SHP77 treated with DMSO at 0.1 percent for 48 hours (cell line): ENCODE measurements around the gene CAVIN2.

ENCODE experiments used
- DNase-seq: peaks from one replicate; lab custom pipeline; 2025; lab: John Stamatoyannopoulos, UW

CAVIN2 gene

GRCh38 chr2:191839918-191840804 is 6.7 kb downstream of the CAVIN2 start:
- no peak for DNase-seq

- DNase-seq: no peak
These were observed 8.4 kb downstream of the CAVIN2 start for GRCh38 chr2:191838526-191838925.

DNA sequence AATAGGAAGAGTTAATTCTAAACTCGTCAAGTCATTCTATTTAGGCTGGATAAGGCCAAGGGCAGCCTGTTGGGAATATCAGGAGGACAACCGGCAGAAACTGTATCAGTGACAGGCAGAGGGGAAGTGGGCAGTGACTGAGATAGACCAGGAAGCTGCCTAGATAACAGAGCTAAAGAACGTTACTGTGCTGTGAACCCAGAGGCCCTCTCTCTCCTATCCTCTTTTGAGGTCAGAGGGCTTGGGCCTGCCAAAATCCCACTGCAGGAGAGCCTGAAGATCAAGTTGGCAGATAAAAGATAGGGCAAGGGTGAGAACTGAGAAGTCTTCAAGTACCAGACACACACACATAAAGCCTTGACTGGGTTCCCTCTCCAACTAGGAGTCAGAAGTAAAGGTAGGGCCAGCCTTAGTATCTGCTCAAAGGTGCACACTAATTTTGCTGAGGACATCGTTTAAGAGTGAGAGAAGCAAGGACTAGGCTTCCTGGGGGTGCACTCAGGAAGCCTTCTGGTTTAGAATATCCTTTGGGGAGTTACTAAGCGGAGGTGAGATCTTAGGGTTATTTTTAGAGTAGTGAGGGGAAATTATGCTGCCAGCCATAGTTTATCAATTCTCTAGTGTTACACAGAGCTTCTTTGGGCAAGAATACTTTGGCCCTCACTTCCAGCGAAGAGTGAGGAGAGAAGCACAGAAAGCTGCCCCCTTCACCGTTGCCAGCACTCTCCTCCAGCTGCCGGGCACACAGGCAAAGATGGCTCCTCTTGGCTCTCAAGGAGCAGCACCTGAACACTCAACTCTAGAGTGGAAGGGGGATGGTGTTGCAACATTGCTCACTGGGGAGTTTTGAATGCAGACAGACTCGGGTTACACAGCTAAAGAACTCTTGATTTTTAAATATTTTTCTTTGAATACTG is 9.8 kb downstream of the CAVIN2 start:
- DNase-seq: no peak

- DNase-seq: no peak
These were observed 10.4 kb downstream of the CAVIN2 start for GRCh38 chr2:191836471-191836852.

DNA sequence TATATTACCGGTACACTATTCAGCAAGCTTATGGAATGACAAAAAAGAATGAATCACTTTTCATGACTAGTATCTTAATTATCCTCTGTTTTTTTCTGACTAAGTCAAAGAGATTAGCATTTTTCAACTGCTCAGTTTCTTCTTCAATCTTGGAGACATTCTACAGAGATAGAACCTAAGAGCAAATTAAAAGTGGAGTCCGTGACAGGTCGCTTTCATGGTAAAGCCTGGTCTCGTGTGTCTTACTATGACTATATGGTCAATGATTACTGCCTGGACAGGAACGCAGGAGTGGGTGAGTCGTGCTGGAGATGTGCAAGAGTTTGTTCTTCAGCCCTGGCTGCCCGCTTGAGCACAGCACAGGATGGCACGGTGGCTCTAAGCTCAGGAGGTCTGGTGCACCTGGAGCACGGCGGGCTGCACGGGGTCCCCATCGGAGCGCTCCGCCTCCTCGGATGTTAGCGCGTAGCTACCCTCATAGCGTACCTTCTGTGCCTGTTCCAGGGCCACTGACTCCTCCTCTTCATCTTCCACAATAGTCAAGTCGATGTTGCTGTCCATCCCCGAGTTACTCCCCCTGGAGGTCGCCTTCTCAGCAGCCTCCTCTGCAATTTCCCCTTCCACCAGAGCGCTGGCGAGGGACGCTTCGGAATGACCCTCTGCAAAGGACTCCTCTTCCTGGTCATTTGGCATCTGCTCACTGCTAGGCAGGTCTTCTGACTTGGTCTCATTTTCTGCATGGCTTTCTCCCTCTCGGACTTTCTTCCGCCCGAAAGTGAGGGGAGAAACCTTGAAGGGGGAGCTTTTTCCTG is 11.1 kb downstream of the CAVIN2 start:
- no peak for DNase-seq

- DNase-seq: no peak
These were observed 11.8 kb downstream of the CAVIN2 start for GRCh38 chr2:191835100-191835499.

DNA sequence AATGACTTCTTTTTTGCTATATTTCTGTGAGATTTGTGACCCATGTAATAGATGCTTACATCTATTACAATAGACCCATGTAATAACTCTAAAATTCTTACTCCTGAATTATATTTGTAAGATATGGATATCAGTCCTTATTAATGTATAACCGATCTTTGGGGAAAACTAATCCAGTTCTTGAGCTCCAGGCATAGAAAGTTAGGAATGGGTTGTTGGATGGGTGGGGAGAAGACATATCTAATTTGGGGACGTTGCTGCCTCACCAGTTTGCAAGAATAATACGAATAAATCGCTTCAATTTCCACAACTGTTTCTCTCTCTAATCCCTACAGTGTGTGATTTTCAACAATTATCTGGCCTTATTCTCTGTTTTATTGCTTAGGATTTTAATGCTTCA is 13.5 kb downstream of the CAVIN2 start:
- DNase-seq: no peak

GRCh38 chr2:191832668-191833067 is 14.2 kb downstream of the CAVIN2 start:
- DNase-seq: no peak

DNA sequence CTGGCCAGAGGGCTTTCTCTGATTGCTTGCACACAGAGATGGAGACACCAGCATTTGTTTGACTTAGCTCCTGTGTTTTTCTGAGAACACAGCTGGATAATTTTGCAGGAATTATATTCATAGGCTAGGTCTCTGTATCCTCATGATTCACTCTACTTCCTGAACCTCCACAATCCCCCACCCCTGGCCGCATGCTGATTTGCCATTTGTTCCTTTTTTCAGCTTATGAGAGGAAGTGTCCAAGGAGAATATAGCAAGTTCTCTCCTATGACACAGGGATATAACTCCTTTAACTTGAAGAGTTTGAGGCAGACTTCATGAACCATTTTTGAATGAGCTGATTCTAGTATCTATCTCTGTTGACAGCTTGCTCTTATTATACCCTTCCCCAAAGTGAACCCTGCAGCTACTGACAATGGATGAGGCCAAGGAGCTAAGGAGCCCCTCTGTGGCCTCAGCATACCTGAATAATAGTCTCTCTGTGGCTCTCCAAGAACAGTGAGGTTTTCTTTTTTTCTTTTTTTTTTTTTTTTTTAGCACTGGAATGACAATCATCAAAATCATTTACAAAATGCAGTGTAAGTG is 15.4 kb downstream of the CAVIN2 start:
- no peak for DNase-seq

DNA sequence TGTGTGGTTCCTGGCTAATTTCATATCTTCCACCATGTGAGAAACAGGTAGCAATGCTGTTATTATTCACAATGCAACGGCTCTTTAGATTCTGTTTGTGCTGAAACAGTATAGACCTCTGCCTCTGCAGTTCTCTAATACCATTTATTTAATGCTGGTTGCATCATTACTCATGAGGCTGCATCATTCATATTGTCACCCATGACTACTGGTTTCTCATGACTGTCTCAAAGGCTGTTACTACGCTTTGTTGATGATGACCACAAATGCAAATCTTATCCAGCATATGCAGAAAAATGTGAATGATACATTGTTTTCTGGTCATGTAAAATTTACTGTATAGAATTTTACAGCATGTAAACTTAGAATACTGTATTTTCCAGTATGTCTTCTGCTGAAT is 22.5 kb downstream of the CAVIN2 start:
- DNase-seq: no peak

GRCh38 chr2:191821078-191821477 is 25.8 kb downstream of the CAVIN2 start:
- no peak for DNase-seq

DNA sequence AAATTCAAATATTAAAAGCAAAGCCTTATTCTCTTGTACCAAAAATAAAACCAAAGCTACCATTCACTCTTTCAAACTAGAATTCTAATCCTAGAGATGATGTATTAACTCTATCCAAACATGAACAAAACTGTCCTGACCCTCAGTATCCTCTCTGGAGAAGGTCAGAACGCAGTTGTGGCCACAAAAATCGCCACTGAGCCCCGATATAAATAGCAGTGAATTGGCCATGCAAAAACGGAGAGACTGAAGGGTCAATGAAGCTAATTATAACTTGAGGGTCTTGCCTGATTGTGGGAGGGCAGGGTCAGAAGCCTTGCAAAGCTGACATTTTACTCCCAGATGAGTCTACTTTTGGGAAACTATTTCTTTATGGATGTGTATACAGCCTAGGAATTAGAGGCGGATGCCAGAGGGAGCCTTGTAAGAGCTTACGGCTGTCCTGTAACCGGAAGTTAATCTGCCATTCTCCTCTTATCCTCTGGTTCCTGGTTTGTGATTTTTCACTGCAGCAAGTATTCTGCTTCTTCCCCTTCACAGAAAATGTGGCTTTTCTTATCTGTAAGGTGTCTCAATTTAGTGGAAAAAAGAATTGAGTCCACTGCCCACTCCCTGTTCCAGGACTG is 28.1 kb downstream of the CAVIN2 start:
- DNase-seq: no peak

GRCh38 chr2:191818133-191818532 is 28.8 kb downstream of the CAVIN2 start:
- DNase-seq: no peak

GRCh38 chr2:191815010-191815409 is 31.9 kb downstream of the CAVIN2 start:
- DNase-seq: no peak

DNA sequence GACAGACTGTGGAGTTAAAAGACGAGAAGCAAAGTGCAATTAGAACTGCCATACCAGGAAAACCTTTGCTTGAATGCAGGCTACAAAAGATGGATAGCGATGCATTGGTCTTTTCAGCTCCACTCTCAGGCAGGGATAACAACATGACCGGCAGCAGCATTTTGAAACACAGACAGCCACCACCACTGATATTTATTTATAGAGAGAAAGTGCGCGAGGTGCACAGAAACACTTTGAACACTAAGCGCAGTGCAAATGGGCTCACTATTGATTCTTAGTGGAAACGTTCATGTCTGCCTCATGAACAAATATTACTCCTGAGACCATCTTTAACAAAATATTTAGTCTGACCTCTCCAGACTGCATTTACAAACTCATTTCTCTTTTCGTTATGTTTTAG is 32.9 kb downstream of the CAVIN2 start:
- DNase-seq: no peak

- peak; percentile 43 for DNase-seq
These were observed 34.9 kb downstream of the CAVIN2 start for GRCh38 chr2:191811807-191812602.

DNA sequence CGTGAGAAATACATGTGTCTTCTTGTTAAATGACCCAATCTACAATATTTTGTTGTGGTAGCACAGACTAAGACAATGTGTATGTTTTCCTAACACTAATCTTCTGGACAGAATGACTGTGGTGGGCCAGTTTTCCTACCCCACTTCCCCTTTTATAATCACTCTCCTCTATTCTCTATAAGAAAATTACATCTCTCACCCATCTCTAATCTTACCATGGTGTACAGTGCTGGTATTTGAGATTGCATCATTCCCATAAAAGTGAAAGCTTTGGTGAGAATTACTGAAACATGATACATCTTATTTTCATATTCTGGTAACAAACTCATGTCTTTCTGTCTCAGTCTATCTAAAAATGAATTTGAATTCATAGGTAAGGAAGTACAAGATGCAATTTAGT is 40.5 kb downstream of the CAVIN2 start:
- no peak for DNase-seq

DNA sequence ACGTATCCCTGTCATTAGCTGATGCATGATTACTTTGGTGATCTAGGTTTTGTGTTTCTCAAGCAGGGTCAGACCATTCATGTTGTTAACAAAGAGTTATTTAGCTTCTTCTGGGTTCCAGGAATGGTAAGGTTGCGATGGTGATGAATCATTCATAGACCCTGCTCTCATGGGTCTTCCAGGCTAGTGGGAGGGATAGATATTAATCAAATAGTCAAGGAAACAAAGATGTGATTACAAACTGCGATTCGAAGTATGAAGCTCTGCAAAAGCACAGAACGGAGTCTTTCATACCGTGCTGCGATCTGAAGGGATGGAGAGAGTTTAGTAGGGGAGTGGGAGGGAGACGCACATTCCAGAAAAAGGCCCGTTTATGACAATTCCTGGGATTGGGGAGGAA is 42.1 kb downstream of the CAVIN2 start:
- no peak for DNase-seq

DNA sequence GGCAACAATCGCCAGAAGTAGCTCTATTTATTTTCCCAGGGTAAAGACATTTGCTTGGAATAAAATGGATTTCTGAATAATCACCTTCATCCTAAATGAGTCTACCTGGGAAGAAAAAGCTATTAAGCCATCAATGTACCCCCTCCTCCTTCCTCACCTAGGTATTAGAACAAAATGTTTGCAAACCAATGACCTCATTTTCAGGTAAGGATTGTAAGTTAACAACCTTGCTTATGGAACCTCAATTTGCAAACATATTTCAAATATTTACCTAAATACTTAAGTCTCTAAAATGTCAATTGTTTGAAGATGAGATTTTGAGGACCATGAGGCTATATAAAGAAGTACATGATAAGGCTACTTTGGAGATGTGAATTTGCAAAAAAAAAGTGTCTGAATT is 43.9 kb downstream of the CAVIN2 start:
- no peak for DNase-seq

GRCh38 chr2:191802180-191802579 is 44.7 kb downstream of the CAVIN2 start:
- no peak for DNase-seq

GRCh38 chr2:191800874-191801273 is 46.0 kb downstream of the CAVIN2 start:
- DNase-seq: no peak
